Embryonic facial prominence (tissue), 1 donor: ENCODE results near the gene FAIM.
"Not testable (repeated sequence)": the region's sequence is repeated elsewhere in the genome, so short reads cannot be mapped to it uniquely, and the experiment has no call there.

ENCODE experiments used
- DNase-seq: peaks from one replicate; pipeline ENCODE4 v3.0.0-alpha.2; 2016; ENCODE audit errors: extremely low spot score

Gene FAIM

GRCh38 chr3:138678874-138679392, 70.4 kb downstream of the FAIM start:
- no peak for DNase-seq

GRCh38 chr3:138680974-138681373, 72.4 kb downstream of the FAIM start:
- DNase-seq = not testable (repeated sequence)

- no peak for DNase-seq
These were observed 73.1 kb downstream of the FAIM start for GRCh38 chr3:138681463-138682220.

- no peak for DNase-seq
These were observed 74.1 kb downstream of the FAIM start for GRCh38 chr3:138682648-138683047.
